ENCODE data around the gene MCFD2.

DNA sequence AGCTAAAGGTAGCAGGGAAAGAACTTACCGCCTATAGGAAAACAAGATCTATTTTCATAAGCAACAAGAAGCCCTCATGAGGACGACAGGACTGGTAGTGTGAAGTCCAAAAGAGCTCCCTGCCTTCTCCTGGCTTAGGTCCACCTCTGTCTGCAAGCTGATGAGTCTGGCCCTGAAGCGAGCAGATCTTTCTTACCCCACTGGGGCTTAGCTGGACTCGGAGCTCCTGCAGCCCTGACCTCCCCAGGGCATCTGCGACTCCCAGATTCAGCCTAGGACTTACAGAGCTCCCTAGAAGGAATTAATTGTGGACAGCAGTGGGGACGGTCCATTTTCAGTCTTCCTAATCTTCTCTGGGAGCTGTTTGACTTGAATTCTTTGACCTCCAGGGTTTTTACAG, 53.7 kb downstream of the MCFD2 start:
- TF ChIP-seq, protein P1, sequence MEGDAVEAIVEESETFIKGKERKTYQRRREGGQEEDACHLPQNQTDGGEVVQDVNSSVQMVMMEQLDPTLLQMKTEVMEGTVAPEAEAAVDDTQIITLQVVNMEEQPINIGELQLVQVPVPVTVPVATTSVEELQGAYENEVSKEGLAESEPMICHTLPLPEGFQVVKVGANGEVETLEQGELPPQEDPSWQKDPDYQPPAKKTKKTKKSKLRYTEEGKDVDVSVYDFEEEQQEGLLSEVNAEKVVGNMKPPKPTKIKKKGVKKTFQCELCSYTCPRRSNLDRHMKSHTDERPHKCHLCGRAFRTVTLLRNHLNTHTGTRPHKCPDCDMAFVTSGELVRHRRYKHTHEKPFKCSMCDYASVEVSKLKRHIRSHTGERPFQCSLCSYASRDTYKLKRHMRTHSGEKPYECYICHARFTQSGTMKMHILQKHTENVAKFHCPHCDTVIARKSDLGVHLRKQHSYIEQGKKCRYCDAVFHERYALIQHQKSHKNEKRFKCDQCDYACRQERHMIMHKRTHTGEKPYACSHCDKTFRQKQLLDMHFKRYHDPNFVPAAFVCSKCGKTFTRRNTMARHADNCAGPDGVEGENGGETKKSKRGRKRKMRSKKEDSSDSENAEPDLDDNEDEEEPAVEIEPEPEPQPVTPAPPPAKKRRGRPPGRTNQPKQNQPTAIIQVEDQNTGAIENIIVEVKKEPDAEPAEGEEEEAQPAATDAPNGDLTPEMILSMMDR (IDR thresholded peaks at IDR 0.05; ENCODE audit: low read depth, low read length), result no peak
- no peak for TF ChIP-seq POLR2A (IDR thresholded peaks at IDR 0.05; ENCODE audit: extremely low read depth, insufficient read length)
- TF ChIP-seq MYC (IDR thresholded peaks at IDR 0.05; ENCODE audit: low read depth, low read length), result no peak
- TF ChIP-seq MAX (IDR thresholded peaks at IDR 0.05; ENCODE audit: low read depth, low read length), result no peak

All from NB4 (cell line).